ENCODE measurements around the gene KCTD7.
"Not testable (repeated sequence)": the region's sequence is repeated elsewhere in the genome, so short reads cannot be mapped to it uniquely, and the experiment has no call there.

- not testable (repeated sequence) for TF ChIP-seq CTCF, POLR2A (IDR thresholded peaks at IDR 0.05)
Observed at GRCh38 chr7:66580380-66580779, 48.3 kb upstream of the KCTD7 start.

All from adrenal gland (tissue), 5 donors.